Upper lobe of right lung (tissue), 1 donor: ENCODE data around the gene ROBO2. TPM values are rescaled to one million over a fixed set of nuclear protein-coding genes. Genes with fewer than 3 reads are reported as not detected.

ENCODE experiments used
- ATAC-seq: fragments of 200-7000 bp; cut with Tn5 transposase; one replicate; pipeline ENCODE4 v1.9.1; 2020; ENCODE audit warnings: mild to moderate bottlenecking, moderate library complexity
- DNase-seq: peaks from one replicate; pipeline ENCODE4 v3.0.0-alpha.2; 2020
- H3K27ac ChIP-seq: fragments of 200-600 bp; one replicate; pipeline ENCODE4 v1.8.0; 2022
- H3K27me3 ChIP-seq: fragments of 200-600 bp; one replicate; pipeline ENCODE4 v1.8.0; 2022; ENCODE audit warnings: mild to moderate bottlenecking
- H3K36me3 ChIP-seq: fragments of 200-600 bp; one replicate; pipeline ENCODE4 v1.8.0; 2022
- H3K4me1 ChIP-seq: fragments of 200-600 bp; one replicate; pipeline ENCODE4 v1.8.0; 2022
- H3K4me3 ChIP-seq: fragments of 200-600 bp; one replicate; pipeline ENCODE4 v1.8.0; 2022; ENCODE audit warnings: mild to moderate bottlenecking
- H3K9me3 ChIP-seq: fragments of 200-600 bp; one replicate; pipeline ENCODE4 v1.8.0; 2022
- intact Hi-C: fragments of 100-400 bp; cut with DNase I; formaldehyde crosslinking; loops from one replicate; pipeline ENCODE4 v1.11.0; 2022
- total RNA-seq: library from RNA; stranded (reverse); fragmentation: NEBNext Ultra II Directional; extraction: Animal tissue kit (Norgen Biotek cat#: 25700); gene quantifications from one replicate; pipeline ENCODE4 v1.2.1, GENCODE V29; 2021
- TF ChIP-seq, protein P1 (sequence below): fragments of 200-600 bp; IDR thresholded peaks from one replicate; pipeline ENCODE4 v1.8.0; 2022; ENCODE audit warnings: antibody characterized with exemption
- donor health status: DM: no; HTN: yes; CAD: no; lungs with severe emphysema.

The ROBO2 gene
- total RNA-seq, 1 donor from 2014 or later, result 27.1 TPM

DNA sequence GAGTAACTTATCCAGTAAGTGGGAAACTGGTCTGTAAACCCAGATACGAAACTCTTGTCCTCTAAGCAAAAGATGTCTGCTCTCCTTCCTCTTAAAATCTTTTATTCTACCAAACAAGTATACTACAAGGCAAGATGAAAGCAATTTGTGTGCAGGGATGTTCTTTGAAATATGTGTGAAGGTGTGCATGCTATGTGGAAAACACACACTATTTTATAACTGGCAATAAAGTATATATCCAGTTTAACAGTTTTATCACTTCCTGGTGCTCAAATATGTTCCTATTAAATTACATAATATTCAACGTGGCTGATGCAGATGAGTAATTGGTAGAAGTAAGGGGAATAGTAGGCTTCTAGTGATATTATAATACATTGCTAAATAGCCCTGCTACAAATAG, 566.5 kb downstream of the ROBO2 start:
- Histone ChIP-seq H3K36me3 (no peaks in the 10 kb centered on the region), H3K4me3 (no peak overlapping the region), H3K27ac (no peak overlapping the region), H3K27me3 (no peaks in the 10 kb centered on the region), H3K4me1 (no peaks in the 10 kb centered on the region), H3K9me3 (no peaks in the 10 kb centered on the region)
- intact Hi-C loops, result no loop called here
- ATAC-seq (no peak), DNase-seq (no peak)
- TF ChIP-seq, protein P1, sequence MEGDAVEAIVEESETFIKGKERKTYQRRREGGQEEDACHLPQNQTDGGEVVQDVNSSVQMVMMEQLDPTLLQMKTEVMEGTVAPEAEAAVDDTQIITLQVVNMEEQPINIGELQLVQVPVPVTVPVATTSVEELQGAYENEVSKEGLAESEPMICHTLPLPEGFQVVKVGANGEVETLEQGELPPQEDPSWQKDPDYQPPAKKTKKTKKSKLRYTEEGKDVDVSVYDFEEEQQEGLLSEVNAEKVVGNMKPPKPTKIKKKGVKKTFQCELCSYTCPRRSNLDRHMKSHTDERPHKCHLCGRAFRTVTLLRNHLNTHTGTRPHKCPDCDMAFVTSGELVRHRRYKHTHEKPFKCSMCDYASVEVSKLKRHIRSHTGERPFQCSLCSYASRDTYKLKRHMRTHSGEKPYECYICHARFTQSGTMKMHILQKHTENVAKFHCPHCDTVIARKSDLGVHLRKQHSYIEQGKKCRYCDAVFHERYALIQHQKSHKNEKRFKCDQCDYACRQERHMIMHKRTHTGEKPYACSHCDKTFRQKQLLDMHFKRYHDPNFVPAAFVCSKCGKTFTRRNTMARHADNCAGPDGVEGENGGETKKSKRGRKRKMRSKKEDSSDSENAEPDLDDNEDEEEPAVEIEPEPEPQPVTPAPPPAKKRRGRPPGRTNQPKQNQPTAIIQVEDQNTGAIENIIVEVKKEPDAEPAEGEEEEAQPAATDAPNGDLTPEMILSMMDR, result no peak

DNA sequence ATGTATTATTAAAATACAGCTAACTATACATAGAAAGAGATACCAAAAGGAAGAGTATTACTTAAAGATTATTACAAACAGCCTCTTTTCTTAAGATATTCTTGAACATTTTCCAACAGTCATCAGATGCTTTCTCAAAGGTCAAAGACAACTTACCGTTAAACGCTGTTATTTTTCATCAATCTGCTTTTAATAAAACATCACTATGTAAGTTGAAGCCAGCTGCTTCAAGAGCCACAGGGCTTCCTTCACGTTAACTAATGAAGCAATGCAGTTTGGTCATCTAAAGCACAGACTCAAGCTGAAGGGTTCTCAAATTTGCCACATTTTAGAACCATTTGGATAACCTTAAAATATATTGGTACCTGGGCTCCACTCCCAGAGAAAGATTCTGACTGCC, 578.8 kb downstream of the ROBO2 start:
- no peak overlapping the region for H3K27ac ChIP-seq
- no peaks in the 10 kb centered on the region for H3K36me3 ChIP-seq
- H3K4me3 ChIP-seq, result no peak overlapping the region
- intact Hi-C loops, result no loop called here
- H3K9me3 ChIP-seq, result no peaks in the 10 kb centered on the region
- TF ChIP-seq, protein P1, result no peak
- no peaks in the 10 kb centered on the region for H3K27me3 ChIP-seq
- ATAC-seq (no peak), DNase-seq (no peak)
- no peaks in the 10 kb centered on the region for H3K4me1 ChIP-seq

DNA sequence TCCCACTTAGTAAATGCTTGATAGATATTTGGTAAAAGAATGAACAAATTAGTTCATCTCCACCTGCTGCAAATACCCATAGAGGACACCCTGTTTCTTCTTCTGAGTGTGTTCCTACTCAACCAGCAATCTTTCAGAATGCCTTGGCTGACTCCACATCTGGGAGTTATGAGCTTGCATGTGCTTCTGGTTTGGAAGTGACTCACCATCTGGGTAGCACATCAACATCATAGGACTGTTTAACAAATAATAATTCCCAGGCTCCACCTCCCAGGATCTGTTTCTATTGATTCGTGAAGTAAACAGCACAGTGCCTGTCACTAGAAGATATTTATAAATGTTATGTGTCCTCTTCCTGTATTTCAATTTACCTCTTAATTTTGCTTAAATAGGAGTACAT, 580.1 kb downstream of the ROBO2 start:
- H3K4me3 ChIP-seq, result no peak overlapping the region
- intact Hi-C loops, result no loop called here
- ATAC-seq (no peak), DNase-seq (no peak)
- H3K27me3 ChIP-seq, result no peaks in the 10 kb centered on the region
- H3K36me3 ChIP-seq, result no peaks in the 10 kb centered on the region
- TF ChIP-seq, protein P1, result no peak
- no peak overlapping the region for H3K27ac ChIP-seq
- H3K9me3 ChIP-seq, result no peaks in the 10 kb centered on the region
- no peaks in the 10 kb centered on the region for H3K4me1 ChIP-seq

DNA sequence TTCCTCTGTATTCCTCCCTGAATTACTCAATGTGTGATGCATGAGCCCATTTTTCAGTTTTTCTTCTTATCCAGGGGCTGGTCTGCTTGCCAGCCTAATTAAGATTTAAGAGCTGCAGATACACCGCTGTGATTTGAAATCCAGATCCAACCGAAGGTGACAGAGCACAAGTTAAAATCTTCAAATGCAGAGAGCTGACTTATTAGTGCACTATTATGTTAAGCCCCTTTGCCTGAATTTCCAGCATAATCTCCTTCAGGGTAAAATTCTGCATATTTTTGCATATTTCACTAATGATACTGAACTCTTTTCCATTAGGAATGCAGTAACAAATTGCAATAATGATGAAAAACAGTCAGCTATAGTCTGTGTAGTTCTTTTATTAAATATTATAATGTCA, 583.6 kb downstream of the ROBO2 start:
- Histone ChIP-seq H3K4me3 (no peak overlapping the region), H3K4me1 (no peaks in the 10 kb centered on the region), H3K9me3 (no peaks in the 10 kb centered on the region), H3K27ac (no peak overlapping the region), H3K27me3 (no peaks in the 10 kb centered on the region), H3K36me3 (no peaks in the 10 kb centered on the region)
- intact Hi-C loops, result no loop called here
- TF ChIP-seq, protein P1, result no peak
- ATAC-seq (no peak), DNase-seq (no peak)

DNA sequence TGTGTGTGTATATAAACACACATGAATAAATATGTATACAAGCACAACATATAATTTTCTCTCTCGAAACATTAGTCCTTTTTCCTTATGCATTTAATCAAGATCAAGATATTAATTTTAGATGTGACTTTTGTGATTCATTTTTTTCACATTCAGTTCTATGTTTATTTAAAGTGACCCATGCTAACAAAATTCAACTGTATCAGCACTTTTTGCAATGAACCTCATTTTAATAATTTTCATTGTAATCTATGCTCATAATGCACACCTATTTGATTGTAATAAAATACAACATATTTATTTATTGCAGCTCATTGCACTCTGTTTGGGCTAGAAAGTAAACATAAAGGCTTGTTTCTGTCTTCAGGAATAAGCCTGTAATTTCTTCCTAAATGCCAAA, 586.3 kb downstream of the ROBO2 start:
- DNase-seq, result no peak
- no peaks in the 10 kb centered on the region for H3K27me3 ChIP-seq
- H3K27ac ChIP-seq, result no peak overlapping the region
- TF ChIP-seq, protein P1, result no peak
- no peaks in the 10 kb centered on the region for H3K36me3 ChIP-seq
- no peaks in the 10 kb centered on the region for H3K4me1 ChIP-seq
- no peaks in the 10 kb centered on the region for H3K9me3 ChIP-seq
- ATAC-seq, result no peak
- intact Hi-C loops, result no loop called here
- H3K4me3 ChIP-seq, result no peak overlapping the region

DNA sequence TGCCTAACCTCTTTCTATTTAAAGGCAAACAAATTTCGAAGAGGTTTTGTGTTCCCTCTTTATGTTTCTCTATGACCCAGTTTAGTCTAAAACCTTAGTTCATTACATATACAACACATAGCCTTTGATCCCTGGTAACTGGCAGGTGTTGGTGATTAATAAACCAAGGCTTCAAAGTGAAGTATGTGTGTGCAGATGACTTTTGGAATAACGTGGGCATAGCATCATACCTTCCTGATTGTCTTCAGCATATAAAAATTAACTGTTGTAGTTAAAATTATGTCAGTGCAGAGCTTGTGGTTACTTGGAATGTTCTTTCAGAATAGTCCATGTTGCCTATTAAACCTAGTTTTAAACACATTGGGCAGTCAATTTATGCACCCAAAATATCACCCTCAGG, 608.3 kb downstream of the ROBO2 start:
- Histone ChIP-seq H3K9me3 (no peaks in the 10 kb centered on the region), H3K27ac (no peak overlapping the region), H3K4me1 (no peaks in the 10 kb centered on the region), H3K4me3 (no peak overlapping the region), H3K36me3 (no peaks in the 10 kb centered on the region), H3K27me3 (no peaks in the 10 kb centered on the region)
- TF ChIP-seq, protein P1, result no peak
- no peak for DNase-seq
- ATAC-seq, result no peak
- intact Hi-C loops, result no loop called here
